H9 (cell line): Measurements from ENCODE around the gene MIS18BP1. TPM values are rescaled to one million over a fixed set of nuclear protein-coding genes. Genes with fewer than 3 reads are reported as not detected.

ENCODE experiments used
- DNase-seq: peaks from one replicate; pipeline ENCODE4 v3.0.0-alpha.2; 2017
- H2AFZ ChIP-seq: one replicate; pipeline ENCODE4 v1.6.1; 2013; ENCODE audit warnings: mild to moderate bottlenecking, low read length, control low read depth, moderate library complexity
- H2AK5ac ChIP-seq: 2 replicates; pipeline ENCODE4 v1.6.1; 2013; ENCODE audit warnings: low read length, control low read depth, mixed read lengths; ENCODE audit not compliant: insufficient read length
- H2BK120ac ChIP-seq: one replicate; pipeline ENCODE4 v1.6.1; 2013; ENCODE audit warnings: low read depth, mild to moderate bottlenecking, low read length, control low read depth, inconsistent platforms; ENCODE audit not compliant: poor library complexity, severe bottlenecking
- H2BK12ac ChIP-seq: 2 replicates; pipeline ENCODE4 v1.6.1; 2013; ENCODE audit warnings: low read length, control low read depth, mixed read lengths, low read depth; ENCODE audit not compliant: insufficient read length
- H2BK15ac ChIP-seq: 2 replicates; pipeline ENCODE4 v1.6.1; 2013; ENCODE audit warnings: low read depth, low read length, control low read depth
- H2BK20ac ChIP-seq: one replicate; pipeline ENCODE4 v1.6.1; 2013; ENCODE audit warnings: low read depth, mild to moderate bottlenecking, low read length, control low read depth, inconsistent platforms; ENCODE audit not compliant: poor library complexity, severe bottlenecking
- H2BK5ac ChIP-seq: 2 replicates; pipeline ENCODE4 v1.6.1; 2013; ENCODE audit warnings: low read length, control low read depth, mixed read lengths; ENCODE audit not compliant: insufficient read length
- H3K14ac ChIP-seq: 2 replicates; pipeline ENCODE4 v1.6.1; 2013; ENCODE audit warnings: low read length, control low read depth; ENCODE audit not compliant: insufficient read depth
- H3K18ac ChIP-seq: 2 replicates; pipeline ENCODE4 v1.6.1; 2013; ENCODE audit warnings: low read depth, mild to moderate bottlenecking, mixed read lengths, low read length, control low read depth; ENCODE audit not compliant: insufficient read length
- H3K23ac ChIP-seq: 2 replicates; pipeline ENCODE4 v1.6.1; 2013; ENCODE audit warnings: low read length, control low read depth, mixed read lengths, low read depth; ENCODE audit not compliant: insufficient read length
- H3K23me2 ChIP-seq: 2 replicates; pipeline ENCODE4 v1.6.1; 2013; ENCODE audit warnings: low read depth, mild to moderate bottlenecking, mixed read lengths, low read length, control low read depth; ENCODE audit not compliant: insufficient read length, poor library complexity, severe bottlenecking
- H3K27ac ChIP-seq: 2 replicates; pipeline ENCODE4 v1.5.1; 2013; ENCODE audit warnings: low read length, control low read depth, mixed read lengths, low read depth; ENCODE audit not compliant: insufficient read length
- H3K27me3 ChIP-seq: 2 replicates; pipeline ENCODE4 v1.6.1; 2013; ENCODE audit warnings: low read length, control low read depth, inconsistent platforms; ENCODE audit not compliant: insufficient read depth
- H3K4ac ChIP-seq: 2 replicates; pipeline ENCODE4 v1.6.1; 2013; ENCODE audit warnings: low read depth, mild to moderate bottlenecking, control low read depth, inconsistent platforms, low read length, moderate library complexity
- H3K4me1 ChIP-seq: 2 replicates; pipeline ENCODE4 v1.6.1; 2013; ENCODE audit warnings: low read length, control low read depth, inconsistent platforms; ENCODE audit not compliant: insufficient read depth
- H3K4me2 ChIP-seq: 2 replicates; pipeline ENCODE4 v1.6.1; 2013; ENCODE audit warnings: low read length, control low read depth, mixed read lengths; ENCODE audit not compliant: insufficient read length, insufficient read depth
- H3K56ac ChIP-seq: 2 replicates; pipeline ENCODE4 v1.6.1; 2013; ENCODE audit warnings: low read depth, mild to moderate bottlenecking, mixed read lengths, low read length, control low read depth; ENCODE audit not compliant: insufficient read length
- H3K79me1 ChIP-seq: 2 replicates; pipeline ENCODE4 v1.6.1; 2013; ENCODE audit warnings: low read depth, mild to moderate bottlenecking, moderate library complexity, low read length, control low read depth, inconsistent platforms; ENCODE audit not compliant: insufficient read depth, poor library complexity, severe bottlenecking
- H3K79me2 ChIP-seq: 2 replicates; pipeline ENCODE4 v1.6.1; 2013; ENCODE audit warnings: low read length, control low read depth, inconsistent platforms; ENCODE audit not compliant: insufficient read depth
- H3K9ac ChIP-seq: 2 replicates; pipeline ENCODE4 v1.6.1; 2013; ENCODE audit warnings: low read length, control low read depth, mixed read lengths; ENCODE audit not compliant: insufficient read length; ENCODE audit errors: extremely low read depth
- H3K9me3 ChIP-seq: one replicate; pipeline ENCODE4 v1.6.1; 2013; ENCODE audit warnings: low read depth, low read length, inconsistent platforms; ENCODE audit not compliant: control insufficient read depth
- H3T11ph ChIP-seq: one replicate; pipeline ENCODE4 v1.6.1; 2013; ENCODE audit warnings: mild to moderate bottlenecking, low read length, control low read depth, inconsistent platforms
- H4K20me1 ChIP-seq: one replicate; pipeline ENCODE4 v1.6.1; 2013; ENCODE audit not compliant: control insufficient read depth, insufficient read length, insufficient read depth
- H4K5ac ChIP-seq: 2 replicates; pipeline ENCODE4 v1.6.1; 2013; ENCODE audit warnings: low read depth, mild to moderate bottlenecking, mixed read lengths, low read length, control low read depth; ENCODE audit not compliant: insufficient read length
- H4K8ac ChIP-seq: replicated peaks from 2 replicates; pipeline ENCODE4 v1.6.1; 2013; ENCODE audit warnings: low read length, control low read depth, mixed read lengths, low read depth; ENCODE audit not compliant: insufficient read length
- H4K91ac ChIP-seq: 2 replicates; pipeline ENCODE4 v1.6.1; 2013; ENCODE audit warnings: low read depth, mild to moderate bottlenecking, moderate library complexity, mixed read lengths, low read length, control low read depth; ENCODE audit not compliant: insufficient read length
- H3K27ac Mint-ChIP-seq, 3 experiments: 2 replicates in 2 of 3; 3 replicates in 1 of 3; pipeline ENCODE4 v1.8.0; 2020 to 2021; ENCODE audit warnings: mixed read lengths in 3 of 3, mild to moderate bottlenecking in 1 of 3, moderate library complexity in 1 of 3
- H3K27me3 Mint-ChIP-seq: 2 replicates; pipeline ENCODE4 v1.8.0; 2021; ENCODE audit warnings: low read depth, mild to moderate bottlenecking, moderate library complexity, mixed read lengths
- H3K36me3 Mint-ChIP-seq, 3 experiments: 2 replicates in 2 of 3; 3 replicates in 1 of 3; pipeline ENCODE4 v1.8.0; 2020 to 2021; ENCODE audit warnings: low read depth in 3 of 3, mixed read lengths in 3 of 3; ENCODE audit not compliant: insufficient read depth in 1 of 3
- H3K4me1 Mint-ChIP-seq, 2 experiments: 2 replicates each; pipeline ENCODE4 v1.8.0; 2020; ENCODE audit warnings: mixed read lengths in 2 of 2
- H3K4me3 Mint-ChIP-seq, 2 experiments: 2 replicates in 1 of 2; 3 replicates in 1 of 2; pipeline ENCODE4 v1.8.0; 2020 to 2021; ENCODE audit warnings: mild to moderate bottlenecking in 2 of 2, mixed read lengths in 2 of 2, moderate library complexity in 1 of 2
- H3K9me3 Mint-ChIP-seq, 2 experiments: 2 replicates in 1 of 2; 3 replicates in 1 of 2; pipeline ENCODE4 v1.8.0; 2020; ENCODE audit warnings: mild to moderate bottlenecking in 2 of 2, mixed read lengths in 2 of 2, moderate library complexity in 1 of 2
- CTCF ChIP-seq: fragments of 200-600 bp; sonication (generic); conservative IDR thresholded peaks from 3 replicates; pipeline ENCODE4 v1.8.0; 2021; ENCODE audit warnings: antibody characterized with exemption, mild to moderate bottlenecking
- WGBS: extraction: QIAGEN DNeasy Blood & Tissue Kit; methylation state at CpG from one replicate; pipeline ENCODE4 v1.1.7; 2013; ENCODE audit warnings: missing lambda C conversion rate, low lambda C conversion rate, mixed read lengths; ENCODE audit not compliant: insufficient read length; ENCODE audit errors: extremely low coverage; 5-methylcytosine and 5-hydroxymethylcytosine counted together
- total RNA-seq: library from RNA; stranded (reverse); gene quantifications from 2 replicates; pipeline ENCODE4 v1.2.1, GENCODE V29; 2021

MIS18BP1 gene
- total RNA-seq, 1 experiment from 2014 or later: 60.6 TPM

- Histone ChIP-seq H3T11ph (no peak overlapping the region), H2BK20ac (no peak overlapping the region), H2BK120ac (no peak overlapping the region), H2BK12ac (no peak overlapping the region), H3K79me1 (no peaks in the 10 kb centered on the region), H3K56ac (no peak overlapping the region), H4K8ac (no peak overlapping the region), H2BK5ac (no peak overlapping the region), H3K23ac (no peak overlapping the region), H3K79me2 (no peaks in the 10 kb centered on the region), H3K4me1 (no peaks in the 10 kb centered on the region), H3K4me2 (no peak overlapping the region), H3K18ac (no peak overlapping the region), H2BK15ac (no peak overlapping the region), H2AK5ac (no peak overlapping the region), H4K91ac (no peak overlapping the region), H3K4ac (no peak overlapping the region), H4K5ac (no peak overlapping the region), H3K23me2 (peaks cover 3% of the 10 kb centered on the region), H4K20me1 (no peaks in the 10 kb centered on the region), H3K9me3 (no peaks in the 10 kb centered on the region), H3K9ac (no peak overlapping the region), H3K27ac (no peak overlapping the region), H2AFZ (no peak overlapping the region), H3K27me3 (no peaks in the 10 kb centered on the region), H3K14ac (no peak overlapping the region)
- Mint-ChIP-seq H3K36me3 (peaks cover 0 to 8% (median 0%) of the 10 kb centered on the region in 3 experiments; a peak in 2 of 7 replicates), H3K27ac (0 out of 7 replicates have a peak overlapping the region, but pooled peaks of 1 of the 3 experiments have one; percentile 5), H3K27me3 (no peaks in the 10 kb centered on the region), H3K4me1 (peaks cover 3 to 11% of the 10 kb centered on the region in 2 experiments; a peak in 3 of 4 replicates), H3K9me3 (no peaks in the 10 kb centered on the region), H3K4me3 (no peak overlapping the region)
- TF ChIP-seq CTCF: no peak
- no peak for DNase-seq
- WGBS: no CpG with 5 or more reads among the region's 3 CpGs
These were observed 71.2 kb downstream of the MIS18BP1 start for GRCh38 chr14:45181806-45182205.
